ENCODE data around the gene ACOT7.
"Not testable (repeated sequence)": the region's sequence is repeated elsewhere in the genome, so short reads cannot be mapped to it uniquely, and the experiment has no call there.

GRCh38 chr1:6437012-6437700 lies 43.6 kb upstream of the ACOT7 start:
- TF ChIP-seq CTCF (IDR thresholded peaks at IDR 0.05); POLR2AphosphoS5 (IDR thresholded peaks at IDR 0.05); POLR2A (IDR thresholded peaks at IDR 0.05; ENCODE audit: low read depth): not testable (repeated sequence)

Measured in esophagus muscularis mucosa (tissue), 3 donors.